ENCODE measurements around the gene MTIF3.

MTIF3 gene

GRCh38 chr13:27449936-27450828, at the start of gene MTIF3:
Gene MTIF3, minus strand, starts transcription at chr13:27450564. Its CDS starts 10,116 bp downstream, at chr13:27440448.
- peak; percentile 90 for DNase-seq (ENCODE audit: low read depth)

GRCh38 chr13:27497563-27498230, 47.3 kb upstream of the MTIF3 start:
- no peak for DNase-seq (ENCODE audit: low read depth)

- DNase-seq (ENCODE audit: low read depth) = no peak
Observed at GRCh38 chr13:27496536-27497273, 46.3 kb upstream of the MTIF3 start.

- no peak for DNase-seq (ENCODE audit: low read depth)
Observed at GRCh38 chr13:27496006-27496405, 45.6 kb upstream of the MTIF3 start.

- DNase-seq (ENCODE audit: low read depth) = no peak
Observed at GRCh38 chr13:27495551-27495950, 45.2 kb upstream of the MTIF3 start.

- DNase-seq (ENCODE audit: low read depth) = no peak
Observed at GRCh38 chr13:27493981-27494380, 43.6 kb upstream of the MTIF3 start.

- DNase-seq (ENCODE audit: low read depth) = no peak
Observed at GRCh38 chr13:27489456-27489855, 39.1 kb upstream of the MTIF3 start.

GRCh38 chr13:27487776-27488175, 37.4 kb upstream of the MTIF3 start:
- DNase-seq (ENCODE audit: low read depth) = peak; percentile 23

- no peak for DNase-seq (ENCODE audit: low read depth)
Observed at GRCh38 chr13:27483421-27483820, 33.1 kb upstream of the MTIF3 start.

- no peak for DNase-seq (ENCODE audit: low read depth)
Observed at GRCh38 chr13:27482983-27483382, 32.6 kb upstream of the MTIF3 start.

GRCh38 chr13:27481766-27482165, 31.4 kb upstream of the MTIF3 start:
- peak; percentile 34 for DNase-seq (ENCODE audit: low read depth)

GRCh38 chr13:27476943-27477703, 26.8 kb upstream of the MTIF3 start:
- peak; percentile 8 for DNase-seq (ENCODE audit: low read depth)

GRCh38 chr13:27474751-27475268, 24.4 kb upstream of the MTIF3 start:
- no peak for DNase-seq (ENCODE audit: low read depth)

- no peak for DNase-seq (ENCODE audit: low read depth)
Observed at GRCh38 chr13:27472941-27473340, 22.6 kb upstream of the MTIF3 start.

GRCh38 chr13:27472441-27472840, 22.1 kb upstream of the MTIF3 start:
- no peak for DNase-seq (ENCODE audit: low read depth)

- DNase-seq (ENCODE audit: low read depth) = no peak
Observed at GRCh38 chr13:27470075-27470820, 19.9 kb upstream of the MTIF3 start.

- DNase-seq (ENCODE audit: low read depth) = no peak
Observed at GRCh38 chr13:27466513-27466912, 16.1 kb upstream of the MTIF3 start.

- no peak for DNase-seq (ENCODE audit: low read depth)
Observed at GRCh38 chr13:27465611-27466010, 15.2 kb upstream of the MTIF3 start.

- DNase-seq (ENCODE audit: low read depth) = no peak
Observed at GRCh38 chr13:27463500-27463899, 13.1 kb upstream of the MTIF3 start.

GRCh38 chr13:27461940-27462584, 11.7 kb upstream of the MTIF3 start:
- peak; percentile 7 for DNase-seq (ENCODE audit: low read depth)
